Neuronal stem cell (in vitro differentiated cells): ENCODE results near the gene SUPV3L1.

ENCODE experiments used
- DNase-seq: peaks from one replicate; pipeline ENCODE4 v3.0.0-alpha.2; 2013; ENCODE audit warnings: low spot score
- H2AFZ ChIP-seq: one replicate; pipeline ENCODE4 v1.6.1; 2013; ENCODE audit warnings: mild to moderate bottlenecking, low read length, inconsistent platforms
- H2AK5ac ChIP-seq: 2 replicates; pipeline ENCODE4 v1.6.1; 2013; ENCODE audit warnings: low read depth, mild to moderate bottlenecking, inconsistent platforms, low read length, moderate library complexity, mixed read lengths
- H2BK120ac ChIP-seq: 2 replicates; pipeline ENCODE4 v1.6.1; 2013; ENCODE audit warnings: low read depth, mild to moderate bottlenecking, inconsistent platforms, low read length, moderate library complexity, mixed read lengths
- H2BK12ac ChIP-seq: one replicate; pipeline ENCODE4 v1.6.1; 2013; ENCODE audit warnings: low read length, inconsistent platforms
- H2BK15ac ChIP-seq: 2 replicates; pipeline ENCODE4 v1.6.1; 2013; ENCODE audit warnings: mild to moderate bottlenecking, low read length, inconsistent platforms, mixed read lengths
- H2BK5ac ChIP-seq: one replicate; pipeline ENCODE4 v1.6.1; 2013; ENCODE audit warnings: inconsistent platforms, mild to moderate bottlenecking, low read length, moderate library complexity
- H3K14ac ChIP-seq: one replicate; pipeline ENCODE4 v1.6.1; 2013; ENCODE audit warnings: low read length, inconsistent platforms
- H3K18ac ChIP-seq: 2 replicates; pipeline ENCODE4 v1.6.1; 2013; ENCODE audit warnings: low read length, inconsistent platforms
- H3K23ac ChIP-seq: 2 replicates; pipeline ENCODE4 v1.6.1; 2013; ENCODE audit warnings: low read depth, mild to moderate bottlenecking, mixed read lengths, low read length, inconsistent platforms; ENCODE audit not compliant: poor library complexity
- H3K27ac ChIP-seq: replicated peaks from 3 replicates; pipeline ENCODE4 v1.5.1; 2013; ENCODE audit warnings: low read length, inconsistent platforms
- H3K27me3 ChIP-seq, 3 experiments: 2 replicates each; pipeline ENCODE4 v1.6.1; 2013; ENCODE audit warnings: low read length in 3 of 3, mild to moderate bottlenecking in 2 of 3, inconsistent platforms in 1 of 3, low read depth in 1 of 3, mixed read lengths in 1 of 3, moderate library complexity in 1 of 3; ENCODE audit not compliant: control insufficient read depth in 3 of 3, insufficient read depth in 3 of 3
- H3K36me3 ChIP-seq, 2 donors: replicated peaks in 1 of 2; 2 replicates each; pipeline ENCODE4 v1.6.1; 2013; ENCODE audit warnings: low read length in 2 of 2; ENCODE audit not compliant: control insufficient read depth in 2 of 2, insufficient read depth in 2 of 2
- H3K4ac ChIP-seq: 2 replicates; pipeline ENCODE4 v1.6.1; 2013; ENCODE audit warnings: inconsistent platforms, mild to moderate bottlenecking, low read length, moderate library complexity
- H3K4me1 ChIP-seq, 2 donors: 1 replicate in 1 of 2; 2 replicates in 1 of 2; pipeline ENCODE4 v1.6.1; 2013; ENCODE audit warnings: low read length in 2 of 2, low read depth in 1 of 2; ENCODE audit not compliant: control insufficient read depth in 2 of 2, insufficient read depth in 1 of 2
- H3K4me2 ChIP-seq: one replicate; pipeline ENCODE4 v1.6.1; 2013; ENCODE audit warnings: mild to moderate bottlenecking, low read length, inconsistent platforms; ENCODE audit not compliant: insufficient read depth, poor library complexity, severe bottlenecking
- H3K4me3 ChIP-seq, 2 donors: 2 replicates each; pipeline ENCODE4 v1.5.1; 2013; ENCODE audit warnings: low read length in 2 of 2, mild to moderate bottlenecking in 2 of 2, inconsistent platforms in 1 of 2, moderate library complexity in 1 of 2
- H3K79me1 ChIP-seq: one replicate; pipeline ENCODE4 v1.6.1; 2013; ENCODE audit warnings: low read depth, mild to moderate bottlenecking, inconsistent platforms, low read length, moderate library complexity
- H3K9ac ChIP-seq: one replicate; pipeline ENCODE4 v1.6.1; 2013; ENCODE audit warnings: mild to moderate bottlenecking, low read depth, low read length, inconsistent platforms; ENCODE audit not compliant: poor library complexity
- H3K9me3 ChIP-seq, 2 donors: replicated peaks in 1 of 2; 2 replicates each; pipeline versions ENCODE3 to v1.6.1; 2013; ENCODE audit warnings: low read length in 2 of 2, mild to moderate bottlenecking in 2 of 2, inconsistent platforms in 1 of 2, low read depth in 1 of 2, mixed read lengths in 1 of 2, moderate library complexity in 1 of 2; ENCODE audit not compliant: control insufficient read depth in 2 of 2, insufficient read depth in 1 of 2
- H4K8ac ChIP-seq: one replicate; pipeline ENCODE4 v1.6.1; 2013; ENCODE audit warnings: low read depth, mild to moderate bottlenecking, inconsistent platforms, low read length, moderate library complexity
- H4K91ac ChIP-seq: one replicate; pipeline ENCODE4 v1.6.1; 2013; ENCODE audit warnings: low read length, low read depth, mild to moderate bottlenecking, inconsistent platforms; ENCODE audit not compliant: poor library complexity
- WGBS, 2 donors: extraction: QIAGEN DNeasy Blood & Tissue Kit; methylation state at CpG; one replicate each; pipeline ENCODE4 v1.1.7; 2013; ENCODE audit warnings: missing lambda C conversion rate in 2 of 2, mixed read lengths in 1 of 2; ENCODE audit not compliant: insufficient read length in 2 of 2, insufficient replicate concordance in 1 of 2; ENCODE audit errors: extremely low coverage in 2 of 2; 5-methylcytosine and 5-hydroxymethylcytosine counted together

Gene SUPV3L1

DNA sequence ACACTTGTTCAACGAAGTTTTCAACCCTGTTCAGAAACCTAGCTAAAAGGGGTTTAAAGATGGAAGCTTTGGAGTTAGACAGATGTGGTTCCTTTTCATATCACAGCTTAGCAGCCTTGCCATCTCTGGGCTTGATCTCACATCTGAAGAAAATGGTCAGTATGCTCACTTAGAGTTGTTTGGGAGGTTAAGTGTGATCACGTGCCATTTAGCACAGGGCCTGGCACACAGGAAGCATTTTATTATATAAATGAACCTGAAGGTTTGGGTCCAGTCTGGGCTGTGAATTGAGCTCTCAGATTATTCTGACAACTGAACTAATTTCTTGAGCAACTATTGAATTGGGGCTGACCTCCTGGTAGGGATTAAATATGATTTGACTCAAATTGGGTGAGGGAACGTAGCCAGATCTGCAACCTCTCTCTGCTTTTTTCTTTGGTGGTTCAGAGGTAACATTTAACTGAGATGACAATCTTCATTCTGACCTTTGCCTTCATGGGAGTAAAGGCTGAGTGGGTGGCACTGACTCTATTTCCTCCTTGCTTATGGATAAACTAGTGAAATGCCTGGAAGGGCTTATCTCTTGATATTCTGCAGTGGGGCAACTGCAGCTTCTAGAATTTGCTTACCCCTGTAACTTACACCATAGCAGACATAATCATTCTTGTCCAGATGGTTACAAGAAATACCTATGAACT, 29.9 kb downstream of the SUPV3L1 start:
- Histone ChIP-seq H3K4me3 (no peak overlapping the region), H3K36me3 (peaks cover 16 to 43% of the 10 kb centered on the region in 2 donors), H3K4ac (no peak overlapping the region), H2BK120ac (no peak overlapping the region), H3K27me3 (no peaks in the 10 kb centered on the region), H3K79me1 (no peaks in the 10 kb centered on the region), H3K14ac (no peak overlapping the region), H2BK12ac (no peak overlapping the region), H2AK5ac (no peak overlapping the region), H3K4me2 (no peak overlapping the region), H3K18ac (no peak overlapping the region), H3K9me3 (no peaks in the 10 kb centered on the region), H2BK5ac (no peak overlapping the region), H2AFZ (no peak overlapping the region), H3K4me1 (peaks cover 5 to 6% of the 10 kb centered on the region in 2 donors), H3K27ac (no peak overlapping the region), H4K91ac (no peak overlapping the region), H3K23ac (no peak overlapping the region), H4K8ac (no peak overlapping the region), H2BK15ac (no peak overlapping the region), H3K9ac (no peak overlapping the region)
- DNase-seq: no peak
- no CpG with 5 or more reads among the region's 3 CpGs for WGBS, 2 donors

DNA sequence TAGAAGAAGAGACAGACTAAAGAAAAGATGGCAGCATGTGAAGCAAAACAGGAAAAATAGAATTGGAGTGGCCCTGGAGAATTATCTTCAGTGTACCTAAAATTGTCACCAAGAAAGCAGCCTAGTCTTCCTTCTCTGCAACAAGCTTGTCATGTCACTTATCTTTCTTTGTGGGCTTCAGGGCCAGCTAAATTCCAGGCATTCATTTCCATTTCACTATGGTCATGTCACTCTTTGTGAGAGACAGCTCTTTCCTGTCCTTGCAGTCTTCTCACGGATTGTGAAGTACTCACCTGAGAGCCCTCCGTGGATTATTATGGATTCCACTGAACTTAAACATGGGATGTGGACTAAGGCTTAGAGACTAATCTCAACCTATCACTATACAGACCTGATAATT, 31.1 kb downstream of the SUPV3L1 start:
- Histone ChIP-seq H3K9ac (no peak overlapping the region), H3K79me1 (no peaks in the 10 kb centered on the region), H3K27ac (no peak overlapping the region), H3K4me2 (no peak overlapping the region), H3K23ac (no peak overlapping the region), H3K18ac (no peak overlapping the region), H3K27me3 (no peaks in the 10 kb centered on the region), H3K4me3 (no peak overlapping the region), H2BK120ac (no peak overlapping the region), H3K14ac (no peak overlapping the region), H3K36me3 (peaks cover 13 to 34% of the 10 kb centered on the region in 2 donors), H2BK12ac (no peak overlapping the region), H4K8ac (no peak overlapping the region), H3K4ac (no peak overlapping the region), H2BK5ac (no peak overlapping the region), H2AFZ (peak overlapping the region; percentile 35), H2AK5ac (no peak overlapping the region), H4K91ac (no peak overlapping the region), H3K9me3 (no peaks in the 10 kb centered on the region), H3K4me1 (peaks cover 5 to 6% of the 10 kb centered on the region in 2 donors), H2BK15ac (no peak overlapping the region)
- no peak for DNase-seq
- WGBS, 2 donors: no CpG with 5 or more reads among the region's 2 CpGs

DNA sequence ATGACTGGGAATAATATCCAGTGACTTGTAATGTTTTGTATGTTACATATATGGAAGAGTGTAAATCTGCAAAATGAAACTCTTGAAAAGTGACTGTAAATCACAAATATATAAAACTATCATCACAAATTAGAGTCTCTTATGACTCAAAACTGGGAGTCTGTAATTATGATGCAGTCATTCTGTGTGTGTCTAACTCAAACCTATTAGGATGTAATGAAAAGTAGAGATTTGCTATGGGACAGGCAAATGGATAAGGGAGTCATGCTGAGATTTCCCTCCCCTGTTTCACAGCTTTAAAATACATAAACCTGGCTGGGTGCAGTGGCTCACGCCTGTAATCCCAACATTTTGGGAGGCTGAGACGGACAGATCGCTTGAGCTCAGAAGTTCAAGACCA, 31.5 kb downstream of the SUPV3L1 start:
- H2BK15ac ChIP-seq: no peak overlapping the region
- H3K4ac ChIP-seq: no peak overlapping the region
- H3K14ac ChIP-seq: no peak overlapping the region
- H3K79me1 ChIP-seq: no peaks in the 10 kb centered on the region
- H3K4me3 ChIP-seq: no peak overlapping the region
- DNase-seq: no peak
- no CpG with 5 or more reads among the region's 3 CpGs for WGBS, 2 donors
- no peak overlapping the region for H3K18ac ChIP-seq
- H3K23ac ChIP-seq: no peak overlapping the region
- H3K27me3 ChIP-seq: no peaks in the 10 kb centered on the region
- no peak overlapping the region for H4K91ac ChIP-seq
- H4K8ac ChIP-seq: no peak overlapping the region
- no peak overlapping the region for H2AFZ ChIP-seq
- H2BK120ac ChIP-seq: no peak overlapping the region
- H2AK5ac ChIP-seq: no peak overlapping the region
- no peak overlapping the region for H2BK12ac ChIP-seq
- peaks cover 5 to 6% of the 10 kb centered on the region in 2 donors for H3K4me1 ChIP-seq
- H2BK5ac ChIP-seq: no peak overlapping the region
- no peaks in the 10 kb centered on the region for H3K9me3 ChIP-seq
- peaks cover 11 to 30% of the 10 kb centered on the region in 2 donors for H3K36me3 ChIP-seq
- H3K27ac ChIP-seq: no peak overlapping the region
- H3K9ac ChIP-seq: no peak overlapping the region
- H3K4me2 ChIP-seq: no peak overlapping the region

DNA sequence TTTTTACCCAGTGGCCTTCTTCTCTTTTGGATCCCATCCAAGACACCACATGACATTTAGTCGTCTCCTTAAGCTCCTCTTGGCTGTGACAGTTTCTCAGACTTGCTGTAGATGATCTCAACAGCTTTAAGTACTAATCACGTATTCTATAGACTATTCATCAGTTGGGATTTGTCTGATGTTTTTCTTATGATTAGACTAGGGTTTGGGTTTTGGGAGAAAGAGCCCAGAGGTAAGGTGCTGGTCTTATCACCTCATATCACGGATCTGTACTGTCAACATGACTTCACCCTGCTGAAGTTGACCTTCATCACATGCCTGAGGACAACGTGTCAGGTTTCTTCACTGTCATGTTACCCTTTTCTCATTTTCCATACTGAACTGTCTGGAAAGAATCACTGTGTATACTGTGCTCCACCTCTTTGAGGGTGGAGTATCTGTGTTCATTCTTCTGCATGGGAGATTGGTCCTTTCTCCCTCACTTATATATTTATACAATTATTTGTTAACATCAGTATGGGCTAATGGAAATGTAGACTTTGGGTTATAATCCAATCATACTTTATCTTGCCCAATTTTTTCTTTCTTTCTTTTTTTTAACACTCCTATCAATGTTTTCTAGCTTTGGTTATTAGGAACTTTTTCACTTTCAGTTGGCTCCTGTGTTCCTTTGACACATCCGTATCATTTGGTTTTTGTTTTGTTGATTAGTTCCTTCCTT, 33.7 kb downstream of the SUPV3L1 start:
- Histone ChIP-seq H2AFZ (no peak overlapping the region), H2BK15ac (no peak overlapping the region), H2AK5ac (no peak overlapping the region), H3K9me3 (no peaks in the 10 kb centered on the region), H3K4ac (no peak overlapping the region), H3K18ac (no peak overlapping the region), H3K4me1 (peaks cover 5 to 6% of the 10 kb centered on the region in 2 donors), H3K4me3 (no peak overlapping the region), H3K9ac (no peak overlapping the region), H4K8ac (no peak overlapping the region), H2BK12ac (no peak overlapping the region), H3K27ac (no peak overlapping the region), H3K36me3 (peaks cover under 1 to 9% of the 10 kb centered on the region in 2 donors), H2BK120ac (no peak overlapping the region), H2BK5ac (no peak overlapping the region), H3K79me1 (no peaks in the 10 kb centered on the region), H3K27me3 (no peaks in the 10 kb centered on the region), H3K23ac (no peak overlapping the region), H3K14ac (no peak overlapping the region), H4K91ac (no peak overlapping the region), H3K4me2 (no peak overlapping the region)
- DNase-seq: no peak
- WGBS, 2 donors: no CpG with 5 or more reads among the region's 5 CpGs
